ENCODE measurements around the gene SEMA4D.

The SEMA4D gene

GRCh38 chr9:89368978-89369377 is 128.9 kb downstream of the SEMA4D start:
- no peak for DNase-seq (ENCODE audit: low read depth in 2 of 2)

GRCh38 chr9:89368550-89368949 is 129.4 kb downstream of the SEMA4D start:
- DNase-seq (ENCODE audit: low read depth in 2 of 2), result no peak

- DNase-seq (ENCODE audit: low read depth in 2 of 2), result no peak
Measured at GRCh38 chr9:89367726-89368437, 130.0 kb downstream of the SEMA4D start.

- no peak for DNase-seq (ENCODE audit: low read depth in 2 of 2)
Measured at GRCh38 chr9:89367281-89367680, 130.6 kb downstream of the SEMA4D start.

GRCh38 chr9:89366711-89367110 is 131.2 kb downstream of the SEMA4D start:
- DNase-seq (ENCODE audit: low read depth in 2 of 2), result no peak

- DNase-seq (ENCODE audit: low read depth in 2 of 2), result no peak
Measured at GRCh38 chr9:89365532-89365912, 132.4 kb downstream of the SEMA4D start.

- no peak for DNase-seq (ENCODE audit: low read depth in 2 of 2)
Measured at GRCh38 chr9:89364666-89365531, 133.0 kb downstream of the SEMA4D start.

GRCh38 chr9:89363921-89364665 is 133.8 kb downstream of the SEMA4D start:
- DNase-seq (ENCODE audit: low read depth in 2 of 2), result no peak

- DNase-seq (ENCODE audit: low read depth in 2 of 2), result no peak
Measured at GRCh38 chr9:89363311-89363670, 134.6 kb downstream of the SEMA4D start.

GRCh38 chr9:89362647-89363310 is 135.1 kb downstream of the SEMA4D start:
- DNase-seq (ENCODE audit: low read depth in 2 of 2), result no peak

- DNase-seq (ENCODE audit: low read depth in 2 of 2), result no peak
Measured at GRCh38 chr9:89361816-89362646, 135.9 kb downstream of the SEMA4D start.

GRCh38 chr9:89361031-89361430 is 136.9 kb downstream of the SEMA4D start:
- DNase-seq (ENCODE audit: low read depth in 2 of 2), result no peak

- DNase-seq (ENCODE audit: low read depth in 2 of 2), result no peak
Measured at GRCh38 chr9:89360465-89360864, 137.4 kb downstream of the SEMA4D start.

- DNase-seq (ENCODE audit: low read depth in 2 of 2), result no peak
Measured at GRCh38 chr9:89359751-89360261, 138.1 kb downstream of the SEMA4D start.

- DNase-seq (ENCODE audit: low read depth in 2 of 2), result no peak
Measured at GRCh38 chr9:89358985-89359384, 138.9 kb downstream of the SEMA4D start.

- DNase-seq (ENCODE audit: low read depth in 2 of 2), result no peak
Measured at GRCh38 chr9:89358376-89358916, 139.5 kb downstream of the SEMA4D start.

- no peak for DNase-seq (ENCODE audit: low read depth in 2 of 2)
Measured at GRCh38 chr9:89357331-89358197, 140.3 kb downstream of the SEMA4D start.

GRCh38 chr9:89356782-89357181 is 141.1 kb downstream of the SEMA4D start:
- no peak for DNase-seq (ENCODE audit: low read depth in 2 of 2)

GRCh38 chr9:89354471-89354870 is 143.4 kb downstream of the SEMA4D start:
- no peak for DNase-seq (ENCODE audit: low read depth in 2 of 2)

GRCh38 chr9:89353989-89354388 is 143.9 kb downstream of the SEMA4D start:
- no peak for DNase-seq (ENCODE audit: low read depth in 2 of 2)
